Suprapubic skin (tissue), 3 donors: ENCODE measurements around the gene PDGFC.

Experiments
- CTCF ChIP-seq, 2 donors: fragments of 200-600 bp in 1 of 2; fragments of 450-650 bp in 1 of 2; sonication (generic) in 1 of 2; IDR thresholded peaks; one replicate each; pipeline ENCODE4 v1.5.1; 2016 to 2019; ENCODE audit warnings: antibody characterized with exemption in 2 of 2, mild to moderate bottlenecking in 1 of 2, moderate library complexity in 1 of 2
- EP300 ChIP-seq: sonication (generic); formaldehyde crosslinking; IDR thresholded peaks from one replicate; pipeline ENCODE4 v1.6.1; 2017; ENCODE audit warnings: antibody characterized with exemption
- POLR2A ChIP-seq, 2 donors: fragments of 450-650 bp; IDR thresholded peaks; one replicate each; pipeline ENCODE4 v1.6.1; 2017; ENCODE audit warnings: antibody characterized with exemption in 2 of 2, mild to moderate bottlenecking in 2 of 2, moderate library complexity in 2 of 2

- TF ChIP-seq POLR2A (IDR thresholded peaks at IDR 0.05): no peak
- no peak for TF ChIP-seq EP300
- TF ChIP-seq CTCF (IDR thresholded peaks at IDR 0.05): no peak
Observed at GRCh38 chr4:156898373-156899117, 73.1 kb downstream of the PDGFC start.
